A549 (cell line): ENCODE data around the gene FGR. TPM values are rescaled to one million over a fixed set of nuclear protein-coding genes. Genes with fewer than 3 reads are reported as not detected.
"Not testable (repeated sequence)": the region's sequence is repeated elsewhere in the genome, so short reads cannot be mapped to it uniquely, and the experiment has no call there.

ENCODE experiments used
- ATAC-seq, 2 experiments: fragments of 200-7000 bp in 1 of 2; fragments of >200 bp in 1 of 2; cut with Nextera tagmentation in 1 of 2; cut with Tn5 transposase in 1 of 2; 3 replicates each; pipeline versions ENCODE4 v1.8.0 to v1.9.1; 2018 to 2020; ENCODE audit warnings: mild to moderate bottlenecking in 1 of 2, moderate library complexity in 1 of 2
- CTCF ChIA-PET: fragments of 300-600 bp; sonication (Branson Sonifier 250); formaldehyde crosslinking; extraction: SDS; loops from one replicate; lab custom pipeline; 2021; ENCODE audit warnings: antibody characterized with exemption, inconsistent platforms; lab: Yijun Ruan, JAX
- POLR2A ChIA-PET: fragments of 350-600 bp; formaldehyde crosslinking; extraction: SDS; loops from one replicate; lab custom pipeline; 2021; ENCODE audit warnings: antibody characterized with exemption, inconsistent platforms; lab: Yijun Ruan, JAX
- DNase-seq, 2 experiments: peaks; one replicate each; pipeline versions ENCODE4 v3.0.0 to v3.0.0-alpha.2; 2011 to 2016; ENCODE audit warnings: low read depth in 1 of 2, low spot score in 1 of 2
- FAIRE-seq: peaks from 2 replicates; lab custom pipeline; 2011; peaks lifted over from hg19 to GRCh38; lab: Jason Lieb, UNC
- H3K27ac ChIP-seq, 2 experiments: fragments of >200 bp; sonication (Bioruptor Twin); formaldehyde crosslinking; 3 replicates each; pipeline ENCODE4 v1.5.1; 2016 to 2017
- H3K4me1 ChIP-seq: fragments of >200 bp; sonication (Bioruptor Twin); formaldehyde crosslinking; 3 replicates; pipeline ENCODE4 v1.6.1; 2016
- H3K4me2 ChIP-seq: fragments of >200 bp; sonication (Bioruptor Twin); formaldehyde crosslinking; 3 replicates; pipeline ENCODE4 v1.6.1; 2016
- H3K4me3 ChIP-seq: fragments of >200 bp; sonication (Bioruptor Twin); formaldehyde crosslinking; 3 replicates; pipeline ENCODE4 v1.5.1; 2016
- H3K9me3 ChIP-seq: fragments of >200 bp; sonication (Bioruptor Twin); formaldehyde crosslinking; 3 replicates; pipeline ENCODE4 v1.6.1; 2016
- GATA3 ChIP-seq: IDR thresholded peaks from 2 replicates; pipeline ENCODE4 v1.6.1; 2012; ENCODE audit warnings: borderline replicate concordance
- HOXB13 ChIP-seq: fragments of 250-450 bp; sonication (Bioruptor Pico); IDR thresholded peaks from 2 replicates; pipeline ENCODE4 v1.5.0; 2020; ENCODE audit warnings: low read depth, mild to moderate bottlenecking, moderate library complexity
- JUN ChIP-seq, 2 experiments: fragments of >200 bp; sonication (Bioruptor Twin); formaldehyde crosslinking; IDR thresholded peaks; 2 replicates in 1 of 2; 3 replicates in 1 of 2; pipeline ENCODE4 v1.6.1; 2016 to 2017
- MAFK ChIP-seq: fragments of 450-650 bp; IDR thresholded peaks from 2 replicates; pipeline ENCODE4 v1.6.1; 2014; ENCODE audit not compliant: partially characterized antibody
- MAZ ChIP-seq: fragments of 150-350 bp; IDR thresholded peaks from 2 replicates; pipeline ENCODE4 v1.6.1; 2014; ENCODE audit warnings: antibody characterized with exemption, low read depth, low read length, borderline replicate concordance
- NR3C1 ChIP-seq: fragments of >200 bp; sonication (Bioruptor Twin); formaldehyde crosslinking; IDR thresholded peaks from 3 replicates; pipeline ENCODE4 v1.6.1; 2017
- POLR2A ChIP-seq: IDR thresholded peaks from 2 replicates; pipeline ENCODE4 v1.6.1; 2012; ENCODE audit warnings: mild to moderate bottlenecking, low read length
- POLR2AphosphoS2 ChIP-seq: conservative IDR thresholded peaks from 2 replicates; pipeline ENCODE4 v1.6.1; 2012; ENCODE audit warnings: low read length, improper control_type of control experiment, inconsistent platforms
- RAD21 ChIP-seq, 2 experiments: fragments of >200 bp in 1 of 2; sonication (Bioruptor Twin) in 1 of 2; formaldehyde crosslinking in 1 of 2; IDR thresholded peaks in 1 of 2; conservative IDR thresholded peaks in 1 of 2; 2 replicates in 1 of 2; 3 replicates in 1 of 2; pipeline ENCODE4 v1.6.1; 2012 to 2018; ENCODE audit warnings: inconsistent platforms in 1 of 2
- SMC3 ChIP-seq: fragments of >200 bp; sonication (Bioruptor Twin); formaldehyde crosslinking; IDR thresholded peaks from 3 replicates; pipeline ENCODE4 v1.6.1; 2018; ENCODE audit warnings: inconsistent platforms
- TFCP2L1 ChIP-seq: fragments of 250-450 bp; sonication (Bioruptor Pico); IDR thresholded peaks from 2 replicates; pipeline ENCODE4 v1.5.0; 2021; ENCODE audit warnings: mild to moderate bottlenecking
- TP53 ChIP-seq: fragments of 250-450 bp; sonication (Bioruptor Pico); IDR thresholded peaks from 2 replicates; pipeline ENCODE4 v1.5.0; 2021; ENCODE audit warnings: mild to moderate bottlenecking, moderate library complexity
- USF2 ChIP-seq: fragments of 450-650 bp; IDR thresholded peaks from 2 replicates; pipeline ENCODE4 v1.6.1; 2014; ENCODE audit warnings: antibody characterized with exemption
- ZFP36 ChIP-seq: fragments of 450-650 bp; IDR thresholded peaks from 2 replicates; pipeline ENCODE4 v1.6.1; 2014; ENCODE audit warnings: borderline replicate concordance; ENCODE audit not compliant: partially characterized antibody
- ZNF302 ChIP-seq: fragments of 250-450 bp; sonication (Bioruptor Pico); IDR thresholded peaks from 2 replicates; pipeline ENCODE4 v1.9.0; 2021; ENCODE audit warnings: inconsistent platforms, mild to moderate bottlenecking, moderate library complexity
- WGBS: methylation state at CpG from one replicate; pipeline ENCODE4 v1.1.6; 2017; ENCODE audit errors: missing lambda C conversion rate; 5-methylcytosine and 5-hydroxymethylcytosine counted together
- polyA plus RNA-seq, 4 experiments: library from polyadenylated mRNA; depleted of rRNA in 3 of 4; stranded (reverse); fragments of >200 nt; fragmentation: RNase III in 1 of 4; extraction: RNeasy Plus Mini Kit Qiagen cat#74134 plus additional on column Dnase treatment in 1 of 4; gene quantifications; 2 replicates in 3 of 4; 3 replicates in 1 of 4; pipeline ENCODE4 v1.2.3, GENCODE V29; 2011 to 2017

FGR gene
- polyA plus RNA-seq, 2 of the 4 experiments (the other 2 are of a cell fraction), result not detected

GRCh38 chr1:27682351-27682944, 47.5 kb upstream of the FGR start:
- WGBS, result 54% methylated on average over 5 of the region's 5 CpGs
- Histone ChIP-seq H3K9me3 (peaks cover 23% of the 10 kb centered on the region), H3K4me3 (no peak overlapping the region), H3K4me1 (no peaks in the 10 kb centered on the region), H3K4me2 (no peak overlapping the region), H3K27ac (no peak overlapping the region)
- CTCF ChIA-PET, result no interaction called here
- no peak for ATAC-seq
- no peak for FAIRE-seq
- TF ChIP-seq SMC3 (no peak), HOXB13 (CRISPR knock-in tag) (no peak), POLR2AphosphoS2 (no peak), USF2 (no peak), NR3C1 (no peak), ZFP36 (no peak), POLR2A (no peak), GATA3 (no peak), ZNF302 (CRISPR knock-in tag) (no peak), TFCP2L1 (CRISPR knock-in tag) (no peak), MAZ (no peak), TP53 (no peak), JUN (IDR thresholded peaks at IDR 0.05) (no peak)
- POLR2A ChIA-PET, result no interaction called here
- no peak for DNase-seq

- POLR2A ChIA-PET, FAIRE-seq, H3K4me3 ChIP-seq, CTCF ChIA-PET, DNase-seq, H3K4me1 ChIP-seq, H3K4me2 ChIP-seq, H3K27ac ChIP-seq, ATAC-seq: not testable (repeated sequence)
- WGBS, result 86% methylated on average over 4 of the region's 4 CpGs
- H3K9me3 ChIP-seq, result peaks cover 23% of the 10 kb centered on the region
Observed at GRCh38 chr1:27681580-27681979, 46.6 kb upstream of the FGR start.

DNA sequence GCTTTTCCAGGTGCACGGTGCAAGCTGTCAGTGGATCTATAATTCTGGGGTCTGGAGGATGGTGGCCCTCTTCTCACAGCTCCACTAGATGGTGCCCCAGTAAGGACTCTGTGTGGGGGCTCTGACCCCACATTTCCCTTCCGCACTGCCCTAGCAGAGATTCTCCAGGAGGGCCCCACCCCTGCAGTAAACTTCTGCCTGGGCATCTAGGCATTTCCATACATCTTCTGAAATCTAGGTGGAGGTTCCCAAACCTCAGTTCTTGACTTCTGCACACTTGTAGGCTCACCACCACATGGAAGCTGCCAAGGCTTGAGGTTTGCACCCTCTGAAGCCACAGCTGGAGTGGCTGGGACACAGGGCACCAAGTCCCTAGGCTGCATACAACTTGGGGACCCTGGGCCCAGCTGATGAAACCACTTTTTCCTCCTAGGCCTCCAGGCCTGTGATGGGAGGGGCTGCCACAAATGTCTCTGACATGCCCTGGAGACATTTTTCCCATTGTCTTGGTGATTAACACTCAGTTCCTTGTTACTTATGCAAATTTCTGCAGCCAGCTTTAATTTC, 45.3 kb upstream of the FGR start:
- H3K4me1 ChIP-seq, H3K4me3 ChIP-seq, ATAC-seq, FAIRE-seq, H3K27ac ChIP-seq, POLR2A ChIA-PET, H3K4me2 ChIP-seq, DNase-seq: not testable (repeated sequence)
- H3K9me3 ChIP-seq, result peaks cover 23% of the 10 kb centered on the region
- CTCF ChIA-PET, result interaction anchor here (0.6 to 1.2 kb wide), 3 partner anchors 9 to 12 kb away, joined by 3 read pairs; no protein-coding TSS in a partner anchor
- 100% methylated on average over 2 of the region's 2 CpGs for WGBS
- peak; percentile 73 for TF ChIP-seq ZFP36

DNA sequence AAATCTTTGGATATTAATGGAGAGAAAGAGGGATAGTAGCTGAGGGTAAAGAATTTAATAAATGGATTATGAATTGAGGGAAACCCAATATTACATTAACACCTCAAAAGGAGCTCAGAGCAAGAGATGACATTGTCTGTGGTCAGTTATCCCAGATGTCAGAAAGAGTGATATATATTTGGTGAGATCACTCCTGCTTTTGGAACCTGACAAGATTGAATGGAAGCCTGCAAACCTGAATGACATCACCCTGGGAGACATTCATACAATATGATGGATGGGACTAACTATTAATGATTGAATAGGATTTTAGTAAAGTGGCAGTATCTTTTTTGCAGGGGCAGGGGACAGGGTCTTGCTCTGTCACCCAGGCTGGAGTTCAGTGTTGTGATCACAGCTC, 43.8 kb upstream of the FGR start:
- no peaks in the 10 kb centered on the region for H3K4me1 ChIP-seq
- TF ChIP-seq NR3C1, result no peak
- H3K4me2 ChIP-seq, result no peak overlapping the region
- H3K27ac ChIP-seq, result no peak overlapping the region
- ChIA-PET CTCF (interaction anchor here (0.7 to 1.9 kb wide), 2 partner anchors 9 to 72 kb away, joined by 3 to 9 read pairs; no protein-coding TSS in a partner anchor), POLR2A (no interaction called here)
- no peak overlapping the region for H3K4me3 ChIP-seq
- DNase-seq (no peak), FAIRE-seq (no peak), ATAC-seq (no peak)
- H3K9me3 ChIP-seq, result peaks cover 23% of the 10 kb centered on the region

DNA sequence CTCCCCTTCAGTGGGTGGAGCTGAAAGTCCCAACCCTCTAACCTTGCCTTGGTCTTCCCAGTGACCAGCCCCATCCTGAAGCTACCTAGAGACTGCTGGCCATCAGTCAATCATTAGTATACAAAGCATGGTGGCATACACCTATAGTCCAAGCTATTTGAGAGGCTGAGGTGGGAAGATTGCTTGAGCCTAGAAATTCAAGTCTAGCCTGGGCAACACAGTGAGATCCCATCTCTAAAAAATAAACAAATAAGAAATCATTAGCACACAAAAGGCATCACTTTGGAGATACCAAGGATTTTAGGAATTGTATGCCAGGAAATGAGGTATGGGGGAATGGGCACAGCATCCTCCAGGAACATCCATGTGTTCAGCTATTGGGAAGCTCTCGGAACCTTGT, 41.4 kb upstream of the FGR start:
- ChIA-PET CTCF (interaction anchor here (0.6 to 0.9 kb wide), 2 partner anchors 10 to 439 kb away, joined by 4 read pairs; no protein-coding TSS in a partner anchor), POLR2A (no interaction called here)
- 94% methylated on average over 1 of the region's 1 CpG for WGBS
- DNase-seq (no peak), FAIRE-seq (no peak), ATAC-seq (no peak)
- TF ChIP-seq POLR2A (no peak), RAD21 (conservative IDR thresholded peaks at IDR 0.05 in 1 of 2, IDR thresholded peaks at IDR 0.05 in 1 of 2) (no peak), MAFK (no peak), GATA3 (no peak)
- Histone ChIP-seq H3K4me2 (no peak overlapping the region), H3K4me3 (no peak overlapping the region), H3K9me3 (peaks cover 15% of the 10 kb centered on the region), H3K27ac (no peak overlapping the region), H3K4me1 (peaks cover 10% of the 10 kb centered on the region; the same call in 1 of the 3 replicates)
